Small intestine (tissue), 7 donors: Measurements from ENCODE around the gene NT5DC3. TPM values are rescaled to one million over a fixed set of nuclear protein-coding genes. Genes with fewer than 3 reads are reported as not detected.
"Not testable (repeated sequence)": the region's sequence is repeated elsewhere in the genome, so short reads cannot be mapped to it uniquely, and the experiment has no call there.

Experiments
- DNase-seq, 2 donors: peaks; one replicate each; pipeline versions ENCODE4 v3.0.0 to v3.0.0-alpha.2; 2013
- FAIRE-seq: peaks from 2 replicates; lab custom pipeline; 2012; peaks lifted over from hg19 to GRCh38; lab: Jason Lieb, UNC
- H3K27ac ChIP-seq, 3 donors: one replicate each; pipeline ENCODE4 v1.5.1; 2013; ENCODE audit warnings: low read length in 2 of 3, mild to moderate bottlenecking in 2 of 3, control low read depth in 1 of 3, inconsistent platforms in 1 of 3, low read depth in 1 of 3, moderate library complexity in 1 of 3
- H3K27me3 ChIP-seq, 3 donors: one replicate each; pipeline ENCODE4 v1.6.1; 2013; ENCODE audit warnings: low read length in 3 of 3, inconsistent platforms in 1 of 3; ENCODE audit not compliant: control insufficient read depth in 3 of 3, insufficient read depth in 3 of 3
- H3K36me3 ChIP-seq, 3 donors: one replicate each; pipeline ENCODE4 v1.6.1; 2013; ENCODE audit warnings: low read length in 3 of 3, inconsistent platforms in 1 of 3, low read depth in 1 of 3, mild to moderate bottlenecking in 1 of 3, moderate library complexity in 1 of 3; ENCODE audit not compliant: control insufficient read depth in 3 of 3, insufficient read depth in 2 of 3
- H3K4me1 ChIP-seq, 3 donors: one replicate each; pipeline ENCODE4 v1.6.1; 2013; ENCODE audit warnings: low read length in 2 of 3, inconsistent platforms in 1 of 3, low read depth in 1 of 3, mild to moderate bottlenecking in 1 of 3, moderate library complexity in 1 of 3; ENCODE audit not compliant: control insufficient read depth in 3 of 3, insufficient read depth in 2 of 3
- H3K4me3 ChIP-seq, 3 donors: one replicate each; pipeline ENCODE4 v1.5.1; 2013; ENCODE audit warnings: low read length in 3 of 3, control low read depth in 1 of 3, inconsistent platforms in 1 of 3, low read depth in 1 of 3, mild to moderate bottlenecking in 1 of 3, moderate library complexity in 1 of 3
- H3K9me3 ChIP-seq, 2 donors: one replicate each; pipeline ENCODE4 v1.6.1; 2013; ENCODE audit warnings: low read depth in 1 of 2, low read length in 1 of 2; ENCODE audit not compliant: control insufficient read depth in 2 of 2, insufficient read depth in 1 of 2
- WGBS, 3 donors: extraction: QIAGEN DNeasy Blood & Tissue Kit; methylation state at CpG; one replicate each; pipeline ENCODE4 v1.1.7; 2013; 5-methylcytosine and 5-hydroxymethylcytosine counted together
- polyA plus RNA-seq, 4 donors: library from polyadenylated mRNA; stranded (reverse) in 3 of 4; unstranded in 1 of 4; fragments of 200-250 nt in 3 of 4; fragments of 120-200 nt in 1 of 4; gene quantifications; one replicate each; pipeline versions ENCODE4 v1.2.1 to v1.2.3, GENCODE V29; 2013
- donor health status: healthy with polysubstance abuse.
- donor health status: control.
- donor health status: control.
- donor health status: Bipolar disorder and iron deficiency.
- donor health status: healthy.

Gene NT5DC3
- polyA plus RNA-seq, 4 donors: 0.22 to 8.7 (median 0.78) TPM

GRCh38 chr12:103813426-103813825 is 27.6 kb downstream of the NT5DC3 start:
- H3K4me3 ChIP-seq: no peak overlapping the region
- WGBS, 3 donors: 96 to 98% (median 97%) methylated on average over 3 of the region's 3 CpGs
- DNase-seq (no peak), FAIRE-seq (no peak)
- H3K36me3 ChIP-seq: peaks cover 0 to 2% (median 0%) of the 10 kb centered on the region in 3 donors
- H3K4me1 ChIP-seq: peaks cover 0 to 3% (median 0%) of the 10 kb centered on the region in 3 donors
- H3K27me3 ChIP-seq: no peaks in the 10 kb centered on the region
- no peak overlapping the region for H3K27ac ChIP-seq
- peaks cover 0 to 6% of the 10 kb centered on the region in 2 donors for H3K9me3 ChIP-seq

- H3K4me1 ChIP-seq: peaks cover 0 to 3% (median 3%) of the 10 kb centered on the region in 3 donors
- FAIRE-seq (no peak), DNase-seq (no peak)
- 96 to 99% (median 97%) methylated on average over 1 of the region's 1 CpG for WGBS, 3 donors
- peaks cover 0 to 2% (median 0%) of the 10 kb centered on the region in 3 donors for H3K36me3 ChIP-seq
- peaks cover 0 to 6% of the 10 kb centered on the region in 2 donors for H3K9me3 ChIP-seq
- no peak overlapping the region for H3K4me3 ChIP-seq
- H3K27ac ChIP-seq: no peak overlapping the region
- H3K27me3 ChIP-seq: no peaks in the 10 kb centered on the region
Observed at GRCh38 chr12:103812789-103813188, 28.2 kb downstream of the NT5DC3 start.

DNA sequence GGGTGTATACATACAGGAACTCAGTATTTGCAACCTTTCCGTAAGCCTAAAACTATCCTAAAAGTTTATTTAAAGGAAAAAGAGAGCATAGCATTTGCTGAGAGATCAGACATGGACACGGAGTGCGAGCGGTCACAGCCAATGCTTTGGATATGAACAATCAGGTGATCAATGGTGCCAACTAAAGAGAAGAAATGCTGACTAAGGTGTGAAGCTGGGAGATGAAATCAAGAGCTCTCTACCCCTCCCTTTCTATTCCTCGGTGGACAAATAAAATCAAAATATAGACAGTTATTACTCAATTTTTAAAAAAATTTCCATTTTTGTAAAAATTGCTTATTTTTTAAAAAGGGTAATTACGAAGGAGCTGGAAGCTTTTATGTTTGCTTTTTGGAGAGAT is 29.2 kb downstream of the NT5DC3 start:
- no peak overlapping the region for H3K4me3 ChIP-seq
- no peak for FAIRE-seq
- WGBS, 3 donors: 85 to 93% (median 89%) methylated on average over 6 of the region's 6 CpGs
- H3K27me3 ChIP-seq: no peaks in the 10 kb centered on the region
- peaks cover 0 to 9% (median 0%) of the 10 kb centered on the region in 3 donors for H3K36me3 ChIP-seq
- DNase-seq: no peak
- peaks cover 0 to 6% of the 10 kb centered on the region in 2 donors for H3K9me3 ChIP-seq
- no peak overlapping the region for H3K27ac ChIP-seq
- H3K4me1 ChIP-seq: peaks cover 0 to 3% (median 3%) of the 10 kb centered on the region in 3 donors

- FAIRE-seq (no peak), DNase-seq (no peak)
- H3K36me3 ChIP-seq: peaks cover 0 to 12% (median 0%) of the 10 kb centered on the region in 3 donors
- no peak overlapping the region for H3K4me3 ChIP-seq
- H3K4me1 ChIP-seq: peaks cover 0 to 3% (median 3%) of the 10 kb centered on the region in 3 donors
- 76 to 85% (median 79%) methylated on average over 5 of the region's 5 CpGs for WGBS, 3 donors
- peaks cover 0 to 6% of the 10 kb centered on the region in 2 donors for H3K9me3 ChIP-seq
- no peak overlapping the region for H3K27ac ChIP-seq
- no peaks in the 10 kb centered on the region for H3K27me3 ChIP-seq
Observed at GRCh38 chr12:103810111-103810510, 30.9 kb downstream of the NT5DC3 start.

- H3K4me3 ChIP-seq, H3K9me3 ChIP-seq, DNase-seq, H3K4me1 ChIP-seq, FAIRE-seq, H3K27ac ChIP-seq, H3K27me3 ChIP-seq: not testable (repeated sequence)
- 78 to 87% (median 86%) methylated on average over 7 of the region's 7 CpGs for WGBS, 3 donors
- peaks cover 0 to 12% (median 0%) of the 10 kb centered on the region in 3 donors for H3K36me3 ChIP-seq
Observed at GRCh38 chr12:103809639-103810038, 31.4 kb downstream of the NT5DC3 start.

DNA sequence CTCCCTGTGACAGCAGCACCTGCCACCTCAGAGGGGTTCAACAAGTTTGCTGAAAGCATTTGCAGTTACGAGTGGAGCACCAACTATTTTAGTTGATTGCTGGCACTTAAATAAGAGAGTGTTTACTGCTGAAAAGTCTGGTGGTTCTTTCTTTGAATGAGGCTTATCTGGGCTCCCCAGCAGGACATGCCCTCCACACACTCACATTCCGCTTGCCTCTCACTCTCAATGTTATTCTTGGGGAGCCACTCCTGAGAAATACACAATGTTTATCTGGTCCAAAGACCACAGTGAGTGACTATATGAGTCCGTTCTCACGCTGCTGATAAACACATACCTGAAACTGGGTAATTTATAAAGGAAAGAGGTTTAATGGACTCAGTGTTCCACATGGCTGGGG is 31.9 kb downstream of the NT5DC3 start:
- FAIRE-seq (no peak), DNase-seq (peak in 1 of 2 donors; percentile 37)
- 61 to 83% (median 75%) methylated on average over 4 of the region's 4 CpGs for WGBS, 3 donors
- peaks cover 0 to 3% (median 3%) of the 10 kb centered on the region in 3 donors for H3K4me1 ChIP-seq
- no peaks in the 10 kb centered on the region for H3K27me3 ChIP-seq
- H3K36me3 ChIP-seq: peaks cover 0 to 12% (median 0%) of the 10 kb centered on the region in 3 donors
- no peak overlapping the region for H3K27ac ChIP-seq
- no peak overlapping the region for H3K4me3 ChIP-seq
- H3K9me3 ChIP-seq: peaks cover 0 to 6% of the 10 kb centered on the region in 2 donors

DNA sequence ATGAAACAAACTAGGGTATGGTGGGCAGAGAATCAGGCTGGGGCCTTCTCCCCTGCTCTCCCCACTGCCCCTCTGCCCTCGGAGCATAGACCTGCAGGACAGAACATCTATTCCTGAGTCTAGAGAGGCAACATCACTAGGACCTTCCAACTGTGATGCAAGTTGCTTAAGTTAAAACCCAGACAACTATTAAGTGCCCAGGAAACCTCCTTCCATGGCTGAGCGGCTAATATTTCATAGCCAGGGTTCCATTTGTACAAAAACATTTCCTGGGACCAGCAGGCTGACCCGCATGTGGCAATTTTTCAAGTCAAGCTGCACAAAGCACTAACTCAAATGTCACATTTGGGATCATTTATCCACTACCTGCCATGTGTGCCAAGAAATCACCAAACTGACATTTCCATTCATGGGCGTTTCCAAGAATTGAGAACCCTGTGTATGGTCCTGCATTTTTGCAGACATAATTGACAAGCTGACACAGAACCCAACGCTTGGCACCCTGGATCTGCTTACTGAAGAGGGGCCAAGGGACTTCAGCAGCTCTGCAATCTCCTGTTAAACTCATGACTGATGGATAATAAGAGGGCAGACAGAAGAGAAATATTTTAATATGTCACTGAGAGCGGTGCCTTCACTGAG is 32.7 kb downstream of the NT5DC3 start:
- Histone ChIP-seq H3K27me3 (no peaks in the 10 kb centered on the region), H3K4me3 (no peak overlapping the region), H3K27ac (no peak overlapping the region), H3K36me3 (peaks cover 0 to 12% (median 0%) of the 10 kb centered on the region in 3 donors), H3K9me3 (peaks cover 0 to 6% of the 10 kb centered on the region in 2 donors), H3K4me1 (peaks cover 0 to 3% (median 3%) of the 10 kb centered on the region in 3 donors)
- FAIRE-seq (no peak), DNase-seq (no peak)
- WGBS, 3 donors: 89 to 95% (median 92%) methylated on average over 6 of the region's 6 CpGs

DNA sequence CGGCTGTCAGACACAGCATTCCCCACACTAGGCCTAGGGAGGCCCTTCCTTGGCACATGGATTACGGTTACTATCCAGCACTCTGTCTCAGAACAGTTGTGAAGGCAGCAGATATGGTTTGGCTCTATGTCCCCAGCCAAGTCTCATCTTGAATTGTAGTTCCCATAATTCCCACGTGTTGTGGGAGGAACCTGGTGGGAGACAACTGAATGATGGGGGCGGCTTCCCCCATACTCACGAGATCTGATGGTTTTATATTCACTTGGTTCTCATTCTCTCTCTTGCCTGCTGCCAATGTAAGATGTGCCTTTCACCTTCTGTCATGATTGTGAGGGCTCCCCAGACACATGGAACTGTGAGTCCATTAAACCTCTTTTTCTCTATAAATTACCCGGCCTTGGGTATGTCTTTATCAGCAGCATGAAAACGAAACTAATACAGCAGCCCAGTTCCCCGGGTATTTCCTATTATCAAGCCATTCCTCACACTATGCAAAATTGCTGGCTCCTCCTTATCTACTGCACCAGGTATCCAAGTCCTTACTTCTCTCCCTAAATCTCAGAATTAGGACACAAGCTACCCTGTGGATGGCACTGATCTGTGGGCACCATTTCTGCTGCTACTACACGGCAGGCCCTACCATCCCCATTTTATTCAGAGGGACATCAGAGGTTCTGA is 33.3 kb downstream of the NT5DC3 start:
- WGBS, 3 donors: 58 to 81% (median 77%) methylated on average over 9 of the region's 9 CpGs
- DNase-seq (peak in 1 of 2 donors; percentile 9), FAIRE-seq (no peak)
- Histone ChIP-seq H3K9me3 (peaks cover 0 to 6% of the 10 kb centered on the region in 2 donors), H3K36me3 (peaks cover 0 to 12% (median 0%) of the 10 kb centered on the region in 3 donors), H3K4me1 (peaks cover 0 to 3% (median 3%) of the 10 kb centered on the region in 3 donors), H3K27ac (no peak overlapping the region), H3K4me3 (no peak overlapping the region), H3K27me3 (no peaks in the 10 kb centered on the region)
